Peyer's patch (tissue), 4 donors: ENCODE results near the gene FBRSL1. TPM values are rescaled to one million over a fixed set of nuclear protein-coding genes. Genes with fewer than 3 reads are reported as not detected.
A peak's percentile ranks its signal among the peaks of the same experiment; 100 is the strongest.

Source experiments
- DNase-seq, 3 donors: peaks; one replicate each; pipeline ENCODE4 v3.0.0-alpha.2; 2017 to 2019
- H3K27ac ChIP-seq, 4 donors: fragments of 200-600 bp; sonication (generic); one replicate each; pipeline ENCODE4 v1.5.1; 2016 to 2019
- H3K27me3 ChIP-seq, 2 donors: fragments of 200-600 bp; sonication (generic); one replicate each; pipeline ENCODE4 v1.5.1; 2019
- H3K36me3 ChIP-seq, 3 donors: fragments of 200-600 bp; sonication (generic); one replicate each; pipeline ENCODE4 v1.5.1; 2016 to 2019
- H3K4me1 ChIP-seq, 4 donors: fragments of 200-600 bp; sonication (generic); one replicate each; pipeline ENCODE4 v1.5.1; 2016 to 2019
- H3K4me3 ChIP-seq, 4 donors: fragments of 200-600 bp; sonication (generic); 1 replicate in 3 of 4; 2 replicates in 1 of 4; pipeline ENCODE4 v1.5.1; 2016 to 2019; ENCODE audit warnings: mild to moderate bottlenecking in 1 of 4
- H3K9me3 ChIP-seq, 4 donors: fragments of 200-600 bp; sonication (generic); one replicate each; pipeline ENCODE4 v1.5.1; 2016 to 2019; ENCODE audit warnings: mild to moderate bottlenecking in 1 of 4
- CTCF ChIP-seq, 6 experiments: fragments of 450-650 bp in 4 of 6; fragments of 200-600 bp in 2 of 6; sonication (generic) in 1 of 6; IDR thresholded peaks; one replicate each; pipeline ENCODE4 v1.5.1; 2017 to 2019; ENCODE audit warnings: antibody characterized with exemption in 6 of 6, mild to moderate bottlenecking in 3 of 6, moderate library complexity in 1 of 6
- POLR2A ChIP-seq, 2 donors: fragments of 450-650 bp; IDR thresholded peaks; one replicate each; pipeline ENCODE4 v1.5.1; 2017; ENCODE audit warnings: antibody characterized with exemption in 2 of 2, mild to moderate bottlenecking in 2 of 2, moderate library complexity in 2 of 2
- total RNA-seq, 4 donors: library from RNA; depleted of rRNA; stranded (reverse); fragments of >200 nt; gene quantifications; one replicate each; pipeline ENCODE4 v1.1.0, GENCODE V29; 2016

Gene FBRSL1
- total RNA-seq, 4 donors from 2014 or later = 48.3 to 484 (median 63.5) TPM

- TF ChIP-seq POLR2A (IDR thresholded peaks at IDR 0.05) = no peak
- no peak for TF ChIP-seq CTCF (IDR thresholded peaks at IDR 0.05)
- Histone ChIP-seq H3K4me3 (no peak overlapping the region), H3K27me3 (no peaks in the 10 kb centered on the region), H3K4me1 (peaks cover 0 to 20% (median 14%) of the 10 kb centered on the region in 4 donors), H3K27ac (no peak overlapping the region), H3K9me3 (no peaks in the 10 kb centered on the region), H3K36me3 (peaks cover 0 to 18% (median 0%) of the 10 kb centered on the region in 3 donors)
- DNase-seq = no peak
These were observed 66.3 kb downstream of the FBRSL1 start for GRCh38 chr12:132556216-132556615.

GRCh38 chr12:132556801-132557200 is 66.8 kb downstream of the FBRSL1 start:
- no peak for DNase-seq
- Histone ChIP-seq H3K27me3 (no peaks in the 10 kb centered on the region), H3K9me3 (no peaks in the 10 kb centered on the region), H3K36me3 (peaks cover 0 to 12% (median 0%) of the 10 kb centered on the region in 3 donors), H3K4me1 (peaks cover 0 to 20% (median 16%) of the 10 kb centered on the region in 4 donors), H3K4me3 (no peak overlapping the region), H3K27ac (no peak overlapping the region)
- no peak for TF ChIP-seq POLR2A (IDR thresholded peaks at IDR 0.05)
- no peak for TF ChIP-seq CTCF (IDR thresholded peaks at IDR 0.05)

GRCh38 chr12:132557291-132558015 is 67.5 kb downstream of the FBRSL1 start:
- H3K4me3 ChIP-seq = no peak overlapping the region
- no peaks in the 10 kb centered on the region for H3K27me3 ChIP-seq
- H3K4me1 ChIP-seq = peaks cover 0 to 24% (median 16%) of the 10 kb centered on the region in 4 donors
- TF ChIP-seq POLR2A (IDR thresholded peaks at IDR 0.05) (no peak), CTCF (IDR thresholded peaks at IDR 0.05) (no peak)
- H3K9me3 ChIP-seq = no peaks in the 10 kb centered on the region
- no peak for DNase-seq
- peak overlapping the region in 1 of 4 donors; percentile 76 for H3K27ac ChIP-seq
- H3K36me3 ChIP-seq = peaks cover 0 to 6% (median 0%) of the 10 kb centered on the region in 3 donors

- peak in 1 of 3 donors; percentile 43 for DNase-seq
- Histone ChIP-seq H3K27me3 (no peaks in the 10 kb centered on the region), H3K4me3 (peak overlapping the region in 1 of 4 donors; percentile 81), H3K4me1 (peaks cover 0 to 24% (median 16%) of the 10 kb centered on the region in 4 donors), H3K27ac (peak overlapping the region in 1 of 4 donors; percentile 76), H3K9me3 (no peaks in the 10 kb centered on the region), H3K36me3 (no peaks in the 10 kb centered on the region)
- no peak for TF ChIP-seq CTCF (IDR thresholded peaks at IDR 0.05)
These were observed 68.3 kb downstream of the FBRSL1 start for GRCh38 chr12:132558042-132558856.

GRCh38 chr12:132558861-132559623 is 69.1 kb downstream of the FBRSL1 start:
- peak in 2 of 3 donors; percentile 80 to 83 for DNase-seq
- Histone ChIP-seq H3K27ac (peak overlapping the region in 1 of 4 donors; percentile 76), H3K9me3 (no peaks in the 10 kb centered on the region), H3K36me3 (no peaks in the 10 kb centered on the region), H3K4me3 (peak overlapping the region; percentile 45 to 88 (median 78)), H3K27me3 (no peaks in the 10 kb centered on the region), H3K4me1 (peaks cover 0 to 24% (median 16%) of the 10 kb centered on the region in 4 donors)
- no peak for TF ChIP-seq CTCF (IDR thresholded peaks at IDR 0.05)
- TF ChIP-seq POLR2A (IDR thresholded peaks at IDR 0.05) = no peak
